HL-60 (cell line): ENCODE measurements around the gene IRF1.

Source experiments
- DNase-seq, 2 experiments: peaks; one replicate each; pipeline ENCODE4 v3.0.0-alpha.2; 2010 to 2020; ENCODE audit warnings: low read depth in 1 of 2, low spot score in 1 of 2
- H3K27ac ChIP-seq: fragments of 250-450 bp; sonication (Bioruptor Pico); replicated peaks from 2 replicates; pipeline ENCODE4 v1.5.1; 2020; ENCODE audit warnings: mild to moderate bottlenecking, moderate library complexity
- H3K27me3 ChIP-seq: fragments of 250-450 bp; sonication (Bioruptor Pico); 2 replicates; pipeline ENCODE4 v1.5.1; 2021; ENCODE audit warnings: mild to moderate bottlenecking, moderate library complexity; ENCODE audit not compliant: insufficient read depth, poor library complexity, severe bottlenecking
- H3K4me3 ChIP-seq: replicated peaks from 2 replicates; pipeline ENCODE4 v1.5.1; 2011; ENCODE audit warnings: mild to moderate bottlenecking, control low read depth, low read length; ENCODE audit not compliant: insufficient read depth
- GABPA ChIP-seq: IDR thresholded peaks from 2 replicates; pipeline ENCODE4 v1.6.1; 2012; ENCODE audit warnings: low read depth
- POLR2AphosphoS5 ChIP-seq: IDR thresholded peaks from 2 replicates; pipeline ENCODE4 v1.6.1; 2012; ENCODE audit warnings: low read depth
- SPI1 ChIP-seq: IDR thresholded peaks from 2 replicates; pipeline ENCODE4 v1.6.1; 2012; ENCODE audit warnings: low read depth, mild to moderate bottlenecking, borderline replicate concordance
- TF ChIP-seq, protein P1 (sequence below): IDR thresholded peaks from one replicate; pipeline ENCODE4 v1.5.1; 2011; ENCODE audit warnings: low read length, control low read depth, inconsistent platforms; ENCODE audit not compliant: insufficient read depth
- TF ChIP-seq, protein P2 (sequence below): IDR thresholded peaks from 2 replicates; pipeline ENCODE4 v1.6.1; 2012; ENCODE audit warnings: low read depth; ENCODE audit not compliant: insufficient replicate concordance

IRF1 gene

DNA sequence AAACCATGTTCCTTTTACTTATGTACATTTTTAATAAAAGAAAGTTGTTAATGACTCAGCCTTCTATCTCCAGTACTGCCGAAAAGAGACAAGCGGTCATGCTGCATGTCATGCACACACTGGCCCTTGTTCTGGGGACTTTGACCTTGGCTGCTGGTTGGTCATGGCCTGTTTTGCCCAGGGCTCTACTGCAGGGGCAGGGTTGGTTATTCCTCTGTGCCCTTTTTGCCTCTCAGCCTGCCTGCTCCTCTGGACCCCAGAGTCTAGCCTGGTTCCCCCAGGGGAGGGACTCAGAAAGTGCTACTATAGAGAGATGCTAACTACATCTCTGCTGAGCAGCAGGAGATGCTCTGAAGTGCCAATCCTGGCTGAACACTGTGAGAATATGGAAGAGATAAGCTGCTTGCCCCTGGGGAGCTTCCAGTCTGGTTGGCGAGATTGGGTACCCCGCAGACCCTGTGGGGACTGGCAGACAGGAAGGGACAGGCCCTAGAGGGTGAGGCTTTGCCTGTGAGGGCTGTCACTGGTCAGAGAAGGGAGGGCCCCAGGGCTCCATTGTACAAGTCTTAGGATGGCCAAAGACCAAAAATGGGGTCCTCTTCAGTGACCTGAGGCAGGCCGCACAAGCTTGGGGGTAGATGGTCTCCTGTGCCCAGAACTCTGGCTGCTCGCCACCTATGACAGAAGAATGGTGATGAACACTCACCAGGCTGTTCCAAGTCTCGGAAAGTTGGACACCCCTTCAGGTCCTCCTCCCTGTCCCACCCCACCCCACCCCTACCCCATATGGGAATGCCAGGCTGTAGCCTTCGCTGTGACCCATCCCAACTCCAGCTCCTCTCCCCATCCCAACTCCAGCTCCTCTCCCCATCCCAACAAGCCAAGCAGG lies 14.3 kb downstream of the IRF1 start:
- H3K27ac ChIP-seq = no peak overlapping the region
- TF ChIP-seq, protein P1, sequence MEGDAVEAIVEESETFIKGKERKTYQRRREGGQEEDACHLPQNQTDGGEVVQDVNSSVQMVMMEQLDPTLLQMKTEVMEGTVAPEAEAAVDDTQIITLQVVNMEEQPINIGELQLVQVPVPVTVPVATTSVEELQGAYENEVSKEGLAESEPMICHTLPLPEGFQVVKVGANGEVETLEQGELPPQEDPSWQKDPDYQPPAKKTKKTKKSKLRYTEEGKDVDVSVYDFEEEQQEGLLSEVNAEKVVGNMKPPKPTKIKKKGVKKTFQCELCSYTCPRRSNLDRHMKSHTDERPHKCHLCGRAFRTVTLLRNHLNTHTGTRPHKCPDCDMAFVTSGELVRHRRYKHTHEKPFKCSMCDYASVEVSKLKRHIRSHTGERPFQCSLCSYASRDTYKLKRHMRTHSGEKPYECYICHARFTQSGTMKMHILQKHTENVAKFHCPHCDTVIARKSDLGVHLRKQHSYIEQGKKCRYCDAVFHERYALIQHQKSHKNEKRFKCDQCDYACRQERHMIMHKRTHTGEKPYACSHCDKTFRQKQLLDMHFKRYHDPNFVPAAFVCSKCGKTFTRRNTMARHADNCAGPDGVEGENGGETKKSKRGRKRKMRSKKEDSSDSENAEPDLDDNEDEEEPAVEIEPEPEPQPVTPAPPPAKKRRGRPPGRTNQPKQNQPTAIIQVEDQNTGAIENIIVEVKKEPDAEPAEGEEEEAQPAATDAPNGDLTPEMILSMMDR = no peak
- TF ChIP-seq, protein P2, sequence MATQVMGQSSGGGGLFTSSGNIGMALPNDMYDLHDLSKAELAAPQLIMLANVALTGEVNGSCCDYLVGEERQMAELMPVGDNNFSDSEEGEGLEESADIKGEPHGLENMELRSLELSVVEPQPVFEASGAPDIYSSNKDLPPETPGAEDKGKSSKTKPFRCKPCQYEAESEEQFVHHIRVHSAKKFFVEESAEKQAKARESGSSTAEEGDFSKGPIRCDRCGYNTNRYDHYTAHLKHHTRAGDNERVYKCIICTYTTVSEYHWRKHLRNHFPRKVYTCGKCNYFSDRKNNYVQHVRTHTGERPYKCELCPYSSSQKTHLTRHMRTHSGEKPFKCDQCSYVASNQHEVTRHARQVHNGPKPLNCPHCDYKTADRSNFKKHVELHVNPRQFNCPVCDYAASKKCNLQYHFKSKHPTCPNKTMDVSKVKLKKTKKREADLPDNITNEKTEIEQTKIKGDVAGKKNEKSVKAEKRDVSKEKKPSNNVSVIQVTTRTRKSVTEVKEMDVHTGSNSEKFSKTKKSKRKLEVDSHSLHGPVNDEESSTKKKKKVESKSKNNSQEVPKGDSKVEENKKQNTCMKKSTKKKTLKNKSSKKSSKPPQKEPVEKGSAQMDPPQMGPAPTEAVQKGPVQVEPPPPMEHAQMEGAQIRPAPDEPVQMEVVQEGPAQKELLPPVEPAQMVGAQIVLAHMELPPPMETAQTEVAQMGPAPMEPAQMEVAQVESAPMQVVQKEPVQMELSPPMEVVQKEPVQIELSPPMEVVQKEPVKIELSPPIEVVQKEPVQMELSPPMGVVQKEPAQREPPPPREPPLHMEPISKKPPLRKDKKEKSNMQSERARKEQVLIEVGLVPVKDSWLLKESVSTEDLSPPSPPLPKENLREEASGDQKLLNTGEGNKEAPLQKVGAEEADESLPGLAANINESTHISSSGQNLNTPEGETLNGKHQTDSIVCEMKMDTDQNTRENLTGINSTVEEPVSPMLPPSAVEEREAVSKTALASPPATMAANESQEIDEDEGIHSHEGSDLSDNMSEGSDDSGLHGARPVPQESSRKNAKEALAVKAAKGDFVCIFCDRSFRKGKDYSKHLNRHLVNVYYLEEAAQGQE = no peak
- TF ChIP-seq POLR2AphosphoS5 (no peak), GABPA (no peak), SPI1 (no peak)
- no peak for DNase-seq
- H3K4me3 ChIP-seq = no peak overlapping the region
- H3K27me3 ChIP-seq = no peaks in the 10 kb centered on the region

DNA sequence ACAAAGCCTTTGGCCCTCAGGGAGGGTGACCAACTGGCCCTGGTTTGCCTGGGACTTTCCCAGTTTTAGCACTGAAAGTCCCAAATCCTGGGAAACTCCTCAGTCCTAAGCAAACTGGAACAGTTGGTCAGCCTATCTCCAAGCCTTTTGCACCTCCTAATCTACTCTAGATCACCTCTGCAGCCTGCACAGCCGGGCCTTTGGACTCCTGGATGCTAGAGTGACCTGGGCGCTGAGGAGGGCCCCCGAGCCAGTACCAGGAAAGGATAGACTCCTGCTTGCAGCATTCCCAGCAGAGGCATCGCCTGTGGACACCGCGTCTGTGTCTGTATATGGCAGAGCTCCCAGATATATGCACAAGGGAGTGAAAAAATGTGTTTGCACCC lies 15.1 kb downstream of the IRF1 start:
- no peak overlapping the region for H3K27ac ChIP-seq
- DNase-seq = no peak
- no peaks in the 10 kb centered on the region for H3K27me3 ChIP-seq
- no peak overlapping the region for H3K4me3 ChIP-seq
- no peak for TF ChIP-seq POLR2AphosphoS5
- TF ChIP-seq, protein P1 = no peak
- TF ChIP-seq, protein P2 = no peak
- TF ChIP-seq SPI1 = no peak
- TF ChIP-seq GABPA = no peak

DNA sequence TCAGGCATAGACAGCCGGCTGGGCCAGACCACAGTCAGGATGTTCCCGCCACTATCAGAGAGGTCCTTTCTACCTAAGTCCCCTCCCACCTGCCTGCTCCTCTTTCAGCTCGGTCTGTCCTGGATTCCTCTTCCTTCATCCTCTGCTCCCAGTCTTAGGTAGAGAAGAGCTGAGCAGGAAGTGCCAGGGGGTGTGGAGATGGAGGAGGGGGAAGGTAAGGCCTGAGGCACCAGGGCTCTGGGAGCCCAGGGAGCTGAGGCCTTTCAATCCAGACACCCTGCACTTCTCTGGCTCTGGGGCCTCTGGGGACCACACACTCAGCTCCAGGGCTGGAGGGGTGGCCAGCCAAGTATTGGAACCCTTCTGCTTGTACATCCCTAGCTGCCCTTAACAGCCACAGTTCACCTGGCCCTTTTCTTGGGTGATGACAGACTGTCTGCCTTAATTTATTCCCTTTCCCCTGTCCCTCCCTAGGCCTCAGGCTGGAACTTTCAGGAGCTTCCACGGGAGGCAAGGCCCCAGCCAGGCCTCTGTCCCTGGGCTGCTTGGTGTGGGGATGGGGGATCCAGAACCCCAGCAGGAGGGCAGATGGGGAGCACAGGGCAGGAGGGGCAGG lies 15.6 kb downstream of the IRF1 start:
- H3K27ac ChIP-seq = no peak overlapping the region
- no peak for DNase-seq
- H3K4me3 ChIP-seq = no peak overlapping the region
- TF ChIP-seq POLR2AphosphoS5 (no peak), SPI1 (no peak), GABPA (no peak)
- TF ChIP-seq, protein P2 = no peak
- TF ChIP-seq, protein P1 = no peak
- no peaks in the 10 kb centered on the region for H3K27me3 ChIP-seq
